GM18507 (cell line): Measurements from ENCODE around the gene HK1.
A peak's percentile ranks its signal among the peaks of the same experiment; 100 is the strongest.
"Not testable (repeated sequence)": the region's sequence is repeated elsewhere in the genome, so short reads cannot be mapped to it uniquely, and the experiment has no call there.

Experiments
- DNase-seq: peaks from one replicate; pipeline ENCODE4 v3.0.0; 2011; ENCODE audit warnings: low read depth; ENCODE audit not compliant: insufficient read length; ENCODE audit errors: extremely low spot score
- FAIRE-seq: peaks from 2 replicates; lab custom pipeline; 2011; peaks lifted over from hg19 to GRCh38; lab: Jason Lieb, UNC

Gene HK1

GRCh38 chr10:69295027-69295636 lies 16.8 kb downstream of the HK1 start:
- DNase-seq (no peak), FAIRE-seq (no peak)

GRCh38 chr10:69303632-69304051 lies 25.3 kb downstream of the HK1 start:
- no peak for DNase-seq
- FAIRE-seq, result no peak

GRCh38 chr10:69306421-69306820 lies 28.1 kb downstream of the HK1 start:
- no peak for DNase-seq
- FAIRE-seq, result no peak

GRCh38 chr10:69307434-69307833 lies 29.1 kb downstream of the HK1 start:
- DNase-seq, result no peak
- FAIRE-seq, result no peak

- DNase-seq, FAIRE-seq: not testable (repeated sequence)
Measured at GRCh38 chr10:69308304-69308703, 30.0 kb downstream of the HK1 start.

GRCh38 chr10:69311309-69311708 lies 33.0 kb downstream of the HK1 start:
- DNase-seq (no peak), FAIRE-seq (no peak)

GRCh38 chr10:69312528-69312927 lies 34.2 kb downstream of the HK1 start:
- no peak for DNase-seq
- no peak for FAIRE-seq

- no peak for FAIRE-seq
- DNase-seq, result no peak
Measured at GRCh38 chr10:69315100-69315542, 36.8 kb downstream of the HK1 start.

- FAIRE-seq (no peak), DNase-seq (no peak)
Measured at GRCh38 chr10:69315610-69316312, 37.5 kb downstream of the HK1 start.

- DNase-seq (no peak), FAIRE-seq (no peak)
Measured at GRCh38 chr10:69316313-69317059, 38.2 kb downstream of the HK1 start.

- peak; percentile 81 for FAIRE-seq
- peak; percentile 51 for DNase-seq
Measured at GRCh38 chr10:69317175-69317604, 38.9 kb downstream of the HK1 start.

GRCh38 chr10:69317626-69318105 lies 39.4 kb downstream of the HK1 start:
- DNase-seq (no peak), FAIRE-seq (no peak)

GRCh38 chr10:69318106-69318866 lies 40.0 kb downstream of the HK1 start:
- DNase-seq (peak; percentile 97), FAIRE-seq (peak; percentile 81)

GRCh38 chr10:69318867-69319727 lies 40.8 kb downstream of the HK1 start:
- FAIRE-seq (peak; percentile 26), DNase-seq (peak; percentile 32)

GRCh38 chr10:69319841-69320316 lies 41.6 kb downstream of the HK1 start:
- no peak for DNase-seq
- FAIRE-seq, result no peak

- DNase-seq (no peak), FAIRE-seq (no peak)
Measured at GRCh38 chr10:69320521-69320920, 42.2 kb downstream of the HK1 start.

GRCh38 chr10:69321039-69321715 lies 42.9 kb downstream of the HK1 start:
- DNase-seq, result no peak
- FAIRE-seq, result no peak

GRCh38 chr10:69321865-69322264 lies 43.6 kb downstream of the HK1 start:
- FAIRE-seq (no peak), DNase-seq (no peak)
